GM06990 (cell line): ENCODE results near the gene ACSS1.
"Not testable (repeated sequence)": the region's sequence is repeated elsewhere in the genome, so short reads cannot be mapped to it uniquely, and the experiment has no call there.

ENCODE experiments used
- DNase-seq: peaks from one replicate; pipeline ENCODE4 v3.0.0-alpha.2; 2011; ENCODE audit not compliant: insufficient read length; ENCODE audit errors: extremely low read depth
- H3K27me3 ChIP-seq: replicated peaks from 2 replicates; pipeline ENCODE4 v1.6.0; 2011; ENCODE audit warnings: low read length; ENCODE audit not compliant: control insufficient read depth, insufficient read depth
- H3K36me3 ChIP-seq: 2 replicates; pipeline ENCODE4 v1.5.1; 2011; ENCODE audit warnings: low read length; ENCODE audit not compliant: control insufficient read depth, insufficient read depth
- H3K4me3 ChIP-seq: replicated peaks from 2 replicates; pipeline ENCODE4 v1.5.1; 2011; ENCODE audit warnings: low read depth, mild to moderate bottlenecking, control low read depth, low read length
- CTCF ChIP-seq: IDR thresholded peaks from 2 replicates; pipeline ENCODE4 v1.5.1; 2011; ENCODE audit warnings: low read length, control low read depth, mild to moderate bottlenecking, inconsistent platforms; ENCODE audit not compliant: insufficient read depth, poor library complexity, severe bottlenecking

ACSS1 gene

GRCh38 chr20:25007491-25008305, 50.2 kb downstream of the ACSS1 start:
- TF ChIP-seq CTCF: no peak
- H3K27me3 ChIP-seq: no peaks in the 10 kb centered on the region
- no peak overlapping the region for H3K4me3 ChIP-seq
- no peak for DNase-seq
- H3K36me3 ChIP-seq: peaks cover 29% of the 10 kb centered on the region

- DNase-seq: no peak
- no peak for TF ChIP-seq CTCF
- peaks cover 20% of the 10 kb centered on the region for H3K36me3 ChIP-seq
- no peaks in the 10 kb centered on the region for H3K27me3 ChIP-seq
- no peak overlapping the region for H3K4me3 ChIP-seq
Measured at GRCh38 chr20:25006431-25007167, 51.3 kb downstream of the ACSS1 start.

GRCh38 chr20:25005661-25006060, 52.3 kb downstream of the ACSS1 start:
- no peak for TF ChIP-seq CTCF
- Histone ChIP-seq H3K36me3 (peaks cover 19% of the 10 kb centered on the region), H3K27me3 (no peaks in the 10 kb centered on the region)

GRCh38 chr20:25005220-25005619, 52.7 kb downstream of the ACSS1 start:
- TF ChIP-seq CTCF: no peak
- no peak overlapping the region for H3K4me3 ChIP-seq
- no peak for DNase-seq
- no peaks in the 10 kb centered on the region for H3K27me3 ChIP-seq
- H3K36me3 ChIP-seq: peaks cover 19% of the 10 kb centered on the region

More at GRCh38 chr20:25005661-25006060, 52.3 kb downstream of the ACSS1 start:
- DNase-seq: no peak
- H3K4me3 ChIP-seq: no peak overlapping the region

GRCh38 chr20:25003002-25003401, 54.9 kb downstream of the ACSS1 start:
- Histone ChIP-seq H3K4me3 (no peak overlapping the region), H3K36me3 (peaks cover 12% of the 10 kb centered on the region), H3K27me3 (no peaks in the 10 kb centered on the region)
- no peak for TF ChIP-seq CTCF
- DNase-seq: no peak

GRCh38 chr20:25001323-25001722, 56.6 kb downstream of the ACSS1 start:
- not testable (repeated sequence) for DNase-seq, H3K27me3 ChIP-seq, H3K36me3 ChIP-seq, H3K4me3 ChIP-seq
